Measurements from ENCODE around the gene FRY.

DNA sequence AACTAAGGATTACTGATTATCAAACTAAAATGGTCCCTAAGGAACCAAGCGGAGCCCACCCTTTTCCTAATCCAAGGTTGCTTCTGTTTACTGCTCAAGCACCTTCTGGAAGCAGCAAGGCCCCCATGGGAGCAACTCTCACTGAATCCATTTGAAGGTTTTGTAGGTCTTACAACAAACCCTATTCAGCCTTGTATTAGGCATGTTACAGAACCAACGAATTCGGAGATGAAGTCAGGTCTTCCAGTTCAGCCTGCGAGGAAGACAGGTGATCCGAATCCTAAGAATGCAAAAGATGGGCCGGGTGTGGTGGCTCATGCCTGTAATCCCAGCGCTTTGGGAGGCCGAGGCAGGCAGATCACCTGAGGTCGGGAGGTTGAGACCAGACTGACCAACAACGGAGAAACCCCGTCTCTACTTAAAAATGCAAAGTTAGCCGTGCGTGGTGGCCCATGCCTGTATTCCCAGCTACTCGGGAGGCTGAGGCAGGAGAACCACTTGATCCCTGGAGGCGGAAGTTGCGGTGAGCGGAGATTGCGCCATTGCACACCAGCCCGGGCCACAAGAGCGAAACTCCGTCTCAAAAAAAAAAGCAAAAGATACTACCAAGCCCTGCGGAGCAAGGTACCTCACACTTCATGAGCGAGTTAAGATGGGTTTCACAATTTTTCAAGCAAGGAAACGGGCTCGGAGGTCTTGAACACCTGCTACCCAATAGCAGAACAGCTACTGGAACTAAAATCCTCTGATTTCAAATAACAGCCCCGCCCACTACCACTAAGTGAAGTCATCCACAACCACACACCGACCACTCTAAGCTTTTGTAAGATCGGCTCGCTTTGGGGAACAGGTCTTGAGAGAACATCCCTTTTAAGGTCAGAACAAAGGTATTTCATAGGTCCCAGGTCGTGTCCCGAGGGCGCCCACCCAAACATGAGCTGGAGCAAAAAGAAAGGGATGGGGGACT lies 283.0 kb downstream of the FRY start:
- TF ChIP-seq ZNF724P (CRISPR knock-in tag; IDR thresholded peaks at IDR 0.05; ENCODE audit: borderline replicate concordance) (no peak), RBAK (CRISPR knock-in tag; IDR thresholded peaks at IDR 0.05) (no peak), ZFX (CRISPR knock-in tag; IDR thresholded peaks at IDR 0.05; ENCODE audit: low read depth) (no peak), MAFK (conservative IDR thresholded peaks at IDR 0.05 in 1 of 2, IDR thresholded peaks at IDR 0.05 in 1 of 2; ENCODE audit: low read length in 2 of 2) (no peak)

Measured in HepG2 (cell line).